Posterior cingulate gyrus (tissue), 11 donors: Measurements from ENCODE around the gene GTPBP1.

Experiments
- DNase-seq, 10 donors: peaks; one replicate each; pipeline versions ENCODE4 v3.0.0 to v3.0.0-alpha.2; 2020 to 2021; ENCODE audit warnings: mixed read lengths in 3 of 10
- intact Hi-C: fragments of 100-400 bp; cut with DNase I; formaldehyde crosslinking; loops from one replicate; pipeline ENCODE4 v1.15.1; 2023

The GTPBP1 gene

GRCh38 chr22:38720350-38720749 lies 14.6 kb downstream of the GTPBP1 start:
- intact Hi-C loops: no loop called here
- no peak for DNase-seq

GRCh38 chr22:38721551-38721950 lies 15.8 kb downstream of the GTPBP1 start:
- intact Hi-C loops: no loop called here
- DNase-seq: peak in 1 of 10 donors; percentile 54

- intact Hi-C loops: no loop called here
- DNase-seq: no peak
Measured at GRCh38 chr22:38724176-38724575, 18.4 kb downstream of the GTPBP1 start.

- intact Hi-C loops: no loop called here
- peak in 5 of 10 donors; percentile 51 to 92 (median 69) for DNase-seq
Measured at GRCh38 chr22:38724926-38725571, 19.3 kb downstream of the GTPBP1 start.

- DNase-seq: peak in 1 of 10 donors; percentile 55
- intact Hi-C loops: no loop called here
Measured at GRCh38 chr22:38725900-38726655, 20.3 kb downstream of the GTPBP1 start.

- DNase-seq: peak in 1 of 10 donors; percentile 60
- intact Hi-C loops: no loop called here
Measured at GRCh38 chr22:38727123-38727522, 21.4 kb downstream of the GTPBP1 start.

GRCh38 chr22:38727530-38728451 lies 22.0 kb downstream of the GTPBP1 start:
- peak in 2 of 10 donors; percentile 66 to 74 for DNase-seq
- intact Hi-C loops: no loop called here

- intact Hi-C loops: no loop called here
- peak in 2 of 10 donors; percentile 59 to 68 for DNase-seq
Measured at GRCh38 chr22:38728871-38729796, 23.4 kb downstream of the GTPBP1 start.

GRCh38 chr22:38729946-38730345 lies 24.2 kb downstream of the GTPBP1 start:
- intact Hi-C loops: no loop called here
- peak in 1 of 10 donors; percentile 14 for DNase-seq

GRCh38 chr22:38730411-38730871 lies 24.7 kb downstream of the GTPBP1 start:
- intact Hi-C loops: no loop called here
- DNase-seq: peak in 3 of 10 donors; percentile 15 to 81 (median 60)

- peak in 2 of 10 donors; percentile 69 to 84 for DNase-seq
- intact Hi-C loops: no loop called here
Measured at GRCh38 chr22:38731703-38732161, 26.0 kb downstream of the GTPBP1 start.

GRCh38 chr22:38732251-38732815 lies 26.6 kb downstream of the GTPBP1 start:
- DNase-seq: peak in 3 of 10 donors; percentile 21 to 90 (median 77)

GRCh38 chr22:38733329-38733723 lies 27.6 kb downstream of the GTPBP1 start:
- intact Hi-C loops: no loop called here
- DNase-seq: peak in 7 of 10 donors; percentile 49 to 95 (median 68)

More at GRCh38 chr22:38732251-38732815, 26.6 kb downstream of the GTPBP1 start:
- intact Hi-C loops: no loop called here

- intact Hi-C loops: no loop called here
- peak; percentile 66 to 98 (median 85) for DNase-seq
Measured at GRCh38 chr22:38733724-38734381, 28.1 kb downstream of the GTPBP1 start.

GRCh38 chr22:38734421-38735100 lies 28.8 kb downstream of the GTPBP1 start:
- intact Hi-C loops: no loop called here
- peak in 4 of 10 donors; percentile 8 to 85 (median 50) for DNase-seq

GRCh38 chr22:38735126-38735464 lies 29.4 kb downstream of the GTPBP1 start:
- intact Hi-C loops: no loop called here
- peak in 3 of 10 donors; percentile 8 to 74 (median 21) for DNase-seq

GRCh38 chr22:38735465-38736256 lies 29.9 kb downstream of the GTPBP1 start:
- intact Hi-C loops: no loop called here
- peak in 5 of 10 donors; percentile 40 to 88 (median 80) for DNase-seq
